IMR-90 (cell line): Measurements from ENCODE around the gene DHRSX. TPM values are rescaled to one million over a fixed set of nuclear protein-coding genes. Genes with fewer than 3 reads are reported as not detected.
"Not testable (repeated sequence)": the region's sequence is repeated elsewhere in the genome, so short reads cannot be mapped to it uniquely, and the experiment has no call there.

ENCODE experiments used
- ATAC-seq: fragments of 200-7000 bp; cut with Tn5 transposase; 2 replicates; pipeline ENCODE4 v1.9.1; 2020; ENCODE audit warnings: low read depth, mild to moderate bottlenecking, moderate library complexity
- BruUV-seq: library from RNA; stranded (reverse); fragments of 400-500 nt; replicated peaks from 2 replicates; lab custom pipeline; 2021; lab: Mats Ljungman, UMichigan
- CTCF ChIA-PET: fragments of 300-600 bp; formaldehyde crosslinking; extraction: SDS; loops from one replicate; lab custom pipeline; 2021; ENCODE audit warnings: antibody characterized with exemption; lab: Yijun Ruan, JAX
- POLR2A ChIA-PET: fragments of 300-600 bp; sonication (Branson Sonifier 250); formaldehyde crosslinking; loops from one replicate; lab custom pipeline; 2022; ENCODE audit warnings: antibody characterized with exemption; ENCODE audit not compliant: unreplicated experiment; lab: Charles Lee
- DNase-seq: peaks from one replicate; pipeline ENCODE4 v3.0.0; 2013
- H2AFZ ChIP-seq: replicated peaks from 2 replicates; pipeline ENCODE3; 2013; ENCODE audit warnings: low read length, mild to moderate bottlenecking; ENCODE audit not compliant: poor library complexity
- H2AK5ac ChIP-seq: 2 replicates; pipeline ENCODE4 v1.6.1; 2013; ENCODE audit warnings: low read depth, low read length, inconsistent platforms
- H2AK9ac ChIP-seq: replicated peaks from 2 replicates; pipeline ENCODE3; 2013; ENCODE audit warnings: mild to moderate bottlenecking, low read depth, low read length, moderate library complexity; ENCODE audit not compliant: poor library complexity
- H2BK120ac ChIP-seq: 2 replicates; pipeline ENCODE4 v1.6.1; 2013; ENCODE audit warnings: low read depth, low read length, inconsistent platforms
- H2BK15ac ChIP-seq: 3 replicates; pipeline ENCODE4 v1.6.1; 2013; ENCODE audit warnings: low read depth, low read length, inconsistent platforms
- H2BK20ac ChIP-seq: 2 replicates; pipeline ENCODE4 v1.6.1; 2013; ENCODE audit warnings: low read depth, mild to moderate bottlenecking, inconsistent platforms, low read length, moderate library complexity
- H2BK5ac ChIP-seq: 2 replicates; pipeline ENCODE4 v1.6.1; 2013; ENCODE audit warnings: mild to moderate bottlenecking, low read depth, low read length, inconsistent platforms; ENCODE audit not compliant: poor library complexity, severe bottlenecking
- H3K14ac ChIP-seq: replicated peaks from 2 replicates; pipeline ENCODE4 v1.6.1; 2013; ENCODE audit warnings: low read depth, low read length, inconsistent platforms
- H3K18ac ChIP-seq: 2 replicates; pipeline ENCODE4 v1.6.1; 2013; ENCODE audit warnings: low read depth, low read length, control low read depth
- H3K23ac ChIP-seq: 2 replicates; pipeline ENCODE4 v1.6.1; 2013; ENCODE audit warnings: low read depth, low read length, inconsistent platforms
- H3K27ac ChIP-seq: 2 replicates; pipeline ENCODE4 v1.5.1; 2013; ENCODE audit warnings: mild to moderate bottlenecking, control low read depth, low read length; ENCODE audit not compliant: insufficient read depth
- H3K27me3 ChIP-seq: 2 replicates; pipeline ENCODE4 v1.6.1; 2013; ENCODE audit warnings: low read length; ENCODE audit not compliant: control insufficient read depth, insufficient read depth
- H3K36me3 ChIP-seq: 2 replicates; pipeline ENCODE4 v1.6.1; 2013; ENCODE audit warnings: low read length, mixed read lengths; ENCODE audit not compliant: control insufficient read depth, insufficient read depth
- H3K4ac ChIP-seq: 2 replicates; pipeline ENCODE4 v1.6.1; 2013; ENCODE audit warnings: low read depth, low read length, inconsistent platforms
- H3K4me1 ChIP-seq: 2 replicates; pipeline ENCODE4 v1.6.1; 2013; ENCODE audit warnings: low read length, mixed read lengths; ENCODE audit not compliant: control insufficient read depth, insufficient read depth
- H3K4me2 ChIP-seq: 2 replicates; pipeline ENCODE4 v1.6.1; 2013; ENCODE audit warnings: low read depth, mild to moderate bottlenecking, control low read depth, low read length, moderate library complexity
- H3K4me3 ChIP-seq: 2 replicates; pipeline ENCODE4 v1.5.1; 2013; ENCODE audit warnings: low read depth, mild to moderate bottlenecking, control low read depth, low read length, moderate library complexity; ENCODE audit not compliant: insufficient read depth
- H3K56ac ChIP-seq: 2 replicates; pipeline ENCODE4 v1.6.1; 2013; ENCODE audit warnings: low read length, inconsistent platforms; ENCODE audit not compliant: insufficient read depth; ENCODE audit errors: extremely low read depth
- H3K79me1 ChIP-seq, 2 experiments: 2 replicates each; pipeline ENCODE4 v1.6.1; 2013; ENCODE audit warnings: low read length in 2 of 2, inconsistent platforms in 1 of 2, low read depth in 1 of 2
- H3K9ac ChIP-seq: 2 replicates; pipeline ENCODE4 v1.6.1; 2013; ENCODE audit warnings: low read depth, low read length, control low read depth
- H3K9me1 ChIP-seq: 2 replicates; pipeline ENCODE4 v1.6.1; 2013; ENCODE audit warnings: low read length, inconsistent platforms; ENCODE audit not compliant: insufficient read depth
- H3K9me3 ChIP-seq: 2 replicates; pipeline ENCODE4 v1.6.1; 2013; ENCODE audit warnings: low read length; ENCODE audit not compliant: control insufficient read depth, insufficient read depth
- H4K20me1 ChIP-seq: 2 replicates; pipeline ENCODE4 v1.6.1; 2013; ENCODE audit warnings: low read length, inconsistent platforms; ENCODE audit not compliant: insufficient read depth
- H4K5ac ChIP-seq: 2 replicates; pipeline ENCODE4 v1.6.1; 2013; ENCODE audit warnings: mild to moderate bottlenecking, low read depth, low read length, control low read depth
- H4K8ac ChIP-seq, 2 experiments: 2 replicates each; pipeline ENCODE4 v1.6.1; 2013; ENCODE audit warnings: low read depth in 2 of 2, low read length in 2 of 2, control low read depth in 1 of 2, inconsistent platforms in 1 of 2
- H4K91ac ChIP-seq: 2 replicates; pipeline ENCODE4 v1.6.1; 2013; ENCODE audit warnings: low read depth, low read length, inconsistent platforms; ENCODE audit not compliant: insufficient read depth
- BHLHE40 ChIP-seq: fragments of 150-350 bp; IDR thresholded peaks from 2 replicates; pipeline ENCODE4 v1.6.1; 2016; ENCODE audit warnings: mild to moderate bottlenecking, low read depth, low read length
- CEBPB ChIP-seq: IDR thresholded peaks from 2 replicates; pipeline ENCODE4 v1.6.1; 2012; ENCODE audit warnings: low read depth, low read length, improper control_type of control experiment
- ELK1 ChIP-seq: fragments of 150-350 bp; IDR thresholded peaks from 2 replicates; pipeline ENCODE4 v1.6.1; 2016; ENCODE audit warnings: low read depth, mild to moderate bottlenecking, low read length, moderate library complexity, borderline replicate concordance
- WGBS, 2 experiments: methylation state at CpG; one replicate each; pipeline versions ENCODE4 v1.1.5 to v1.1.7; 2013; ENCODE audit warnings: missing lambda C conversion rate in 2 of 2; ENCODE audit not compliant: insufficient read length in 1 of 2; ENCODE audit errors: extremely low coverage in 2 of 2; 5-methylcytosine and 5-hydroxymethylcytosine counted together
- dilution Hi-C: fragments of 300-500 bp; cut with HindIII; formaldehyde crosslinking; loops from one replicate; pipeline ENCODE4 v1.14.3; 2018; ENCODE audit warnings: low sequenced_read_pairs; ENCODE audit not compliant: unreplicated experiment
- in situ Hi-C: fragments of 300-500 bp; cut with MboI; formaldehyde crosslinking; loops from 3 replicates; pipeline ENCODE4 v1.14.3; 2019; ENCODE audit warnings: low sequenced_read_pairs, inconsistent platforms, mixed read lengths
- intact Hi-C: fragments of 100-400 bp; cut with micrococcal nuclease; formaldehyde crosslinking; loops from 2 replicates; pipeline ENCODE4 v1.10.0; 2022
- polyA plus RNA-seq, 3 experiments: library from polyadenylated mRNA; depleted of rRNA; stranded (reverse); fragments of >200 nt; gene quantifications; 2 replicates each; pipeline ENCODE4 v1.2.3, GENCODE V29; 2012; ENCODE audit warnings: low replicate concordance in 1 of 3
- total RNA-seq: library from RNA; depleted of rRNA; stranded (reverse); fragments of >200 nt; gene quantifications from 2 replicates; pipeline ENCODE4 v1.2.3, GENCODE V29; 2012

DHRSX gene
- total and polyA plus RNA-seq, 2 of the 4 experiments (the other 2 are of a cell fraction) = 26.2 to 38.0 TPM

GRCh38 chrX:2272337-2272736 is 228.4 kb downstream of the DHRSX start:
- Histone ChIP-seq H3K27me3 (no peaks in the 10 kb centered on the region), H2BK20ac (no peak overlapping the region), H2BK120ac (no peak overlapping the region), H3K9me3 (no peaks in the 10 kb centered on the region; the same call in 1 of the 2 replicates), H3K4me2 (no peak overlapping the region), H3K14ac (no peak overlapping the region), H4K5ac (no peak overlapping the region), H2AK5ac (no peak overlapping the region), H3K18ac (no peak overlapping the region), H3K27ac (no peak overlapping the region), H2AK9ac (no peak overlapping the region), H3K79me1 (peaks cover 0 to 2% of the 10 kb centered on the region in 2 experiments; a peak in 1 of 4 replicates), H3K36me3 (peaks cover 2% of the 10 kb centered on the region), H3K23ac (no peak overlapping the region), H2BK5ac (no peak overlapping the region), H3K4me3 (no peak overlapping the region), H3K9me1 (no peaks in the 10 kb centered on the region), H3K4ac (no peak overlapping the region), H4K8ac (no peak overlapping the region), H2AFZ (no peak overlapping the region), H3K9ac (no peak overlapping the region), H4K20me1 (no peaks in the 10 kb centered on the region), H2BK15ac (no peak overlapping the region), H4K91ac (no peak overlapping the region), H3K56ac (no peak overlapping the region), H3K4me1 (no peaks in the 10 kb centered on the region)
- WGBS, 2 experiments = no CpG with 5 or more reads among the region's 5 CpGs
- CTCF ChIA-PET = no interaction called here
- no peak for ATAC-seq
- DNase-seq = no peak
- in situ Hi-C loops = no loop called here
- intact Hi-C loops = no loop called here
- dilution Hi-C loops = no loop called here
- BruUV-seq = no TSS peak
- POLR2A ChIA-PET = no interaction called here
- TF ChIP-seq BHLHE40 (no peak), ELK1 (no peak), CEBPB (no peak)

DNA sequence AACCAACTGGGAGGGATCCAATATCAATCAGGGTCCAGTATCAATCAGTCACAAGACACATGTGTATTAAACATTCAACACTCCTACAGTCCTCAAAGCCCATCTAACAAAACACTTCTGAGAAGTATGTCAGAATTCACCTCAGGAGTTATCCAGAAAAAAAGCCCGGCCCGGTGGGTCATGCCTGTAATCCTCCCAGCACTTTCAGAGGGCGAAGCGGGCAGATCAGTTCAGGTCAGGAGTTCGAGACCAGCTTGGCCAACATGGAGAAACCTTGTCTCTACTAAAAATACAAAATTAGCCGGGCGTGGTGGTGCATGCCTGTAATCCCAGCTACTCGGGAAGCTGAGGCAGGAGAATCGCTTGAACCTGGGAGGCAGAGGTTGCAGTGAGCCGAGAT is 229.2 kb downstream of the DHRSX start:
- H3K9me3 ChIP-seq, DNase-seq, H3K9ac ChIP-seq, H3K27ac ChIP-seq, H2AK5ac ChIP-seq, H4K20me1 ChIP-seq, H4K8ac ChIP-seq, H3K18ac ChIP-seq, BruUV-seq, dilution Hi-C loops, CTCF ChIA-PET, H3K9me1 ChIP-seq, H3K36me3 ChIP-seq, H3K79me1 ChIP-seq, H2AFZ ChIP-seq, H3K23ac ChIP-seq, H3K27me3 ChIP-seq, H2BK5ac ChIP-seq, intact Hi-C loops, H2BK20ac ChIP-seq, H3K4me1 ChIP-seq, POLR2A ChIA-PET, H3K4me3 ChIP-seq, H2BK120ac ChIP-seq, H3K14ac ChIP-seq, ATAC-seq, H4K5ac ChIP-seq, H2BK15ac ChIP-seq, H4K91ac ChIP-seq, H3K56ac ChIP-seq, H2AK9ac ChIP-seq, in situ Hi-C loops, H3K4ac ChIP-seq, H3K4me2 ChIP-seq: not testable (repeated sequence)
- WGBS, 2 experiments = no CpG with 5 or more reads among the region's 10 CpGs
